ENCODE results near the gene SCN4B.
"Not testable (repeated sequence)": the region's sequence is repeated elsewhere in the genome, so short reads cannot be mapped to it uniquely, and the experiment has no call there.

GRCh38 chr11:118190942-118191506 is 38.4 kb upstream of the SCN4B start:
- TF ChIP-seq, protein P1, sequence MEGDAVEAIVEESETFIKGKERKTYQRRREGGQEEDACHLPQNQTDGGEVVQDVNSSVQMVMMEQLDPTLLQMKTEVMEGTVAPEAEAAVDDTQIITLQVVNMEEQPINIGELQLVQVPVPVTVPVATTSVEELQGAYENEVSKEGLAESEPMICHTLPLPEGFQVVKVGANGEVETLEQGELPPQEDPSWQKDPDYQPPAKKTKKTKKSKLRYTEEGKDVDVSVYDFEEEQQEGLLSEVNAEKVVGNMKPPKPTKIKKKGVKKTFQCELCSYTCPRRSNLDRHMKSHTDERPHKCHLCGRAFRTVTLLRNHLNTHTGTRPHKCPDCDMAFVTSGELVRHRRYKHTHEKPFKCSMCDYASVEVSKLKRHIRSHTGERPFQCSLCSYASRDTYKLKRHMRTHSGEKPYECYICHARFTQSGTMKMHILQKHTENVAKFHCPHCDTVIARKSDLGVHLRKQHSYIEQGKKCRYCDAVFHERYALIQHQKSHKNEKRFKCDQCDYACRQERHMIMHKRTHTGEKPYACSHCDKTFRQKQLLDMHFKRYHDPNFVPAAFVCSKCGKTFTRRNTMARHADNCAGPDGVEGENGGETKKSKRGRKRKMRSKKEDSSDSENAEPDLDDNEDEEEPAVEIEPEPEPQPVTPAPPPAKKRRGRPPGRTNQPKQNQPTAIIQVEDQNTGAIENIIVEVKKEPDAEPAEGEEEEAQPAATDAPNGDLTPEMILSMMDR (IDR thresholded peaks at IDR 0.05): not testable (repeated sequence)
- TF ChIP-seq POLR2A (IDR thresholded peaks at IDR 0.05): not testable (repeated sequence)
